ENCODE data around the gene IL12RB1. TPM values are rescaled to one million over a fixed set of nuclear protein-coding genes. Genes with fewer than 3 reads are reported as not detected.
A peak's percentile ranks its signal among the peaks of the same experiment; 100 is the strongest.
"Not testable (repeated sequence)": the region's sequence is repeated elsewhere in the genome, so short reads cannot be mapped to it uniquely, and the experiment has no call there.

The IL12RB1 gene
- total and polyA plus RNA-seq, 3 experiments from 2014 or later = 18.9 to 43.2 (median 19.6) TPM

GRCh38 chr19:18096258-18096657 lies 9.5 kb upstream of the IL12RB1 start:
- POLR2A ChIA-PET = interaction anchor here (0.6 kb wide), 1 partner anchor 89 kb away, joined by 3 read pairs; no protein-coding TSS in a partner anchor
- CTCF ChIA-PET = no interaction called here

GRCh38 chr19:18093439-18094161 lies 6.9 kb upstream of the IL12RB1 start:
- Mint-ChIP-seq H3K4me1 (peaks cover 45 to 56% (median 47%) of the 10 kb centered on the region in 3 donors), H3K27ac (peak overlapping the region in 5 of 8 donors; percentile 19 to 88 (median 83)), H3K9me3 (no peaks in the 10 kb centered on the region), H3K4me3 (no peak overlapping the region), H3K36me3 (no peaks in the 10 kb centered on the region), H3K27me3 (peaks cover 0 to 3% of the 10 kb centered on the region in 2 donors)
- Histone ChIP-seq H3K4me3 (ENCODE audit: low read length) (no peak overlapping the region), H3K9me3 (ENCODE audit: low read length) (no peaks in the 10 kb centered on the region), H3K36me3 (ENCODE audit: insufficient read depth, low read length) (no peaks in the 10 kb centered on the region), H3K4me1 (ENCODE audit: insufficient read depth, low read length) (peaks cover 62% of the 10 kb centered on the region), H3K27ac (ENCODE audit: low read depth, low read length) (no peak overlapping the region), H3K27me3 (ENCODE audit: insufficient read depth, low read length, poor library complexity, severe bottlenecking) (no peaks in the 10 kb centered on the region)
- no peak for DNase-seq
- ChIA-PET CTCF (interaction anchor here (2.3 kb wide), 1 partner anchor 17 kb away, joined by 8 read pairs; no protein-coding TSS in a partner anchor), POLR2A (no interaction called here)

More at GRCh38 chr19:18096258-18096657, 9.5 kb upstream of the IL12RB1 start:
- Histone ChIP-seq H3K36me3 (ENCODE audit: insufficient read depth, low read length) (no peaks in the 10 kb centered on the region), H3K27me3 (ENCODE audit: insufficient read depth, low read length, poor library complexity, severe bottlenecking) (no peaks in the 10 kb centered on the region), H3K4me3 (ENCODE audit: low read length) (no peak overlapping the region), H3K4me1 (ENCODE audit: insufficient read depth, low read length) (peaks cover 47% of the 10 kb centered on the region), H3K27ac (ENCODE audit: low read depth, low read length) (no peak overlapping the region), H3K9me3 (ENCODE audit: low read length) (no peaks in the 10 kb centered on the region)
- no peak for DNase-seq
- Mint-ChIP-seq H3K4me3 (peak overlapping the region in 2 of 7 donors; percentile 32 to 40), H3K9me3 (no peaks in the 10 kb centered on the region), H3K27me3 (no peaks in the 10 kb centered on the region), H3K36me3 (peaks cover 0 to 2% (median 0%) of the 10 kb centered on the region in 3 donors), H3K4me1 (peaks cover 30 to 43% (median 33%) of the 10 kb centered on the region in 3 donors), H3K27ac (peak overlapping the region in 4 of 8 donors; percentile 7 to 82 (median 66))

- Mint-ChIP-seq H3K36me3 (peaks cover 0 to 7% (median 0%) of the 10 kb centered on the region in 3 donors), H3K27me3 (peaks cover 0 to 3% of the 10 kb centered on the region in 2 donors)
- H3K4me1 ChIP-seq (ENCODE audit: insufficient read depth, low read length) = peaks cover 62% of the 10 kb centered on the region
These were observed 4.5 kb upstream of the IL12RB1 start for GRCh38 chr19:18091217-18091608.

DNA sequence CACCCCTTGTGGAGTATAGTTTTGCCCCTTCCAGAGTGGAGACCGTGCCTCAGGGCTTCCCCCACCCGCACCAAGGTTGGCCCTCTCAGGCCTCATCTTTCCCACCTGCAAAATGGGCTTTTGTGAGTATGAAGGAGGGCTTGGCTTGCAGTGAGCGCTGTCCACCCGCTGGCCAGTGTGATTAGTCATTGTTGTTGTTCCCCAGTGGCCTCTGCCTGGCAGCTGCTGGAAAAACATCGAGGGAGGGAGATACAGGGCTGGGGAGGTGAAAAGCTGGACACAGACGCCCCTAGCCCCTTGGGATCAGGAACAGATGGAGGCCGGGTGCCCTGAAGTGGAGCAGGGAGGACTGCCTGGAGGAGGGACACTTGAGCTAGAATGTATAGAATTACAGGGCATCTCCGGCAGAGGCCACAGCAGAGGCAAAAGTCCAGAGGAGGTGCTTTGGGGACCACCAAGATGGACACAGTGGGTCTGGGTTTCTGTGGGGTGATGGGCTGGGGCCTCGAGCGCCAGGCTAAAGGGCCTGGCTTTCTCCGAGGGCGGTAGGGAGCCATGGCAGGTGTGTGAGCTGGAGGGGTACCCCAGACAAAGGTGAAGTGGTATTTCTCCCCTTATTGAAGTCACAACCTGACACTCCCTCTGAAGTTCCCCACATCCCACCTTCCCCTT lies 3.9 kb upstream of the IL12RB1 start:
- Mint-ChIP-seq H3K27me3 (peaks cover 0 to 3% of the 10 kb centered on the region in 2 donors), H3K4me3 (peak overlapping the region; percentile 25 to 78 (median 67)), H3K9me3 (no peaks in the 10 kb centered on the region), H3K4me1 (peaks cover 49 to 67% (median 57%) of the 10 kb centered on the region in 3 donors), H3K27ac (peak overlapping the region; percentile 96 to 100 (median 98)), H3K36me3 (peaks cover 0 to 7% (median 0%) of the 10 kb centered on the region in 3 donors)
- Histone ChIP-seq H3K4me3 (ENCODE audit: low read length) (peak overlapping the region; percentile 41), H3K27ac (ENCODE audit: low read depth, low read length) (peak overlapping the region; percentile 75), H3K9me3 (ENCODE audit: low read length) (no peaks in the 10 kb centered on the region), H3K4me1 (ENCODE audit: insufficient read depth, low read length) (peaks cover 65% of the 10 kb centered on the region), H3K36me3 (ENCODE audit: insufficient read depth, low read length) (no peaks in the 10 kb centered on the region), H3K27me3 (ENCODE audit: insufficient read depth, low read length, poor library complexity, severe bottlenecking) (no peaks in the 10 kb centered on the region)
- CTCF ChIA-PET = interaction anchor here (0.7 to 3.9 kb wide), 16 partner anchors 10 to 189 kb away, joined by 3 to 19 read pairs (median 4); partner anchors contain the start of gene ARRDC2
- POLR2A ChIA-PET = interaction anchor here (0.5 to 2.1 kb wide), 12 partner anchors 9 to 191 kb away, joined by 3 to 18 read pairs (median 4); partner anchors contain the start of genes JUND and PIK3R2
- no peak for DNase-seq

More at GRCh38 chr19:18091217-18091608, 4.5 kb upstream of the IL12RB1 start:
- peak overlapping the region; percentile 25 to 86 (median 74) for H3K4me3 Mint-ChIP-seq
- no peaks in the 10 kb centered on the region for H3K9me3 ChIP-seq (ENCODE audit: low read length)
- H3K27ac Mint-ChIP-seq = peak overlapping the region; percentile 96 to 100 (median 98)
- no peaks in the 10 kb centered on the region for H3K36me3 ChIP-seq (ENCODE audit: insufficient read depth, low read length)
- no peaks in the 10 kb centered on the region for H3K27me3 ChIP-seq (ENCODE audit: insufficient read depth, low read length, poor library complexity, severe bottlenecking)
- ChIA-PET POLR2A (interaction anchor here (0.5 to 2.1 kb wide), 13 partner anchors 9 to 1897 kb away, joined by 3 to 18 read pairs (median 4); partner anchors contain the start of genes JUND and PIK3R2), CTCF (interaction anchor here (0.7 to 3.9 kb wide), 17 partner anchors 10 to 189 kb away, joined by 3 to 19 read pairs (median 4); partner anchors contain the start of gene ARRDC2)
- peak overlapping the region; percentile 41 for H3K4me3 ChIP-seq (ENCODE audit: low read length)
- H3K27ac ChIP-seq (ENCODE audit: low read depth, low read length) = peak overlapping the region; percentile 75
- H3K9me3 Mint-ChIP-seq = no peaks in the 10 kb centered on the region
- DNase-seq = peak; percentile 76 to 89 (median 83)
- peaks cover 49 to 63% (median 57%) of the 10 kb centered on the region in 3 donors for H3K4me1 Mint-ChIP-seq

GRCh38 chr19:18089726-18090125 lies 3.0 kb upstream of the IL12RB1 start:
- Mint-ChIP-seq H3K4me1 (peaks cover 51 to 72% (median 66%) of the 10 kb centered on the region in 3 donors), H3K36me3 (peaks cover 0 to 7% (median 0%) of the 10 kb centered on the region in 3 donors), H3K9me3 (no peaks in the 10 kb centered on the region), H3K4me3 (peak overlapping the region in 5 of 7 donors; percentile 62 to 78 (median 66)), H3K27ac (peak overlapping the region; percentile 96 to 100 (median 98)), H3K27me3 (peaks cover 0 to 3% of the 10 kb centered on the region in 2 donors)
- POLR2A ChIA-PET = interaction anchor here (1.5 kb wide), 1 partner anchor 29 kb away, joined by 7 read pairs; no protein-coding TSS in a partner anchor
- Histone ChIP-seq H3K9me3 (ENCODE audit: low read length) (no peaks in the 10 kb centered on the region), H3K4me3 (ENCODE audit: low read length) (no peak overlapping the region), H3K27me3 (ENCODE audit: insufficient read depth, low read length, poor library complexity, severe bottlenecking) (no peaks in the 10 kb centered on the region), H3K4me1 (ENCODE audit: insufficient read depth, low read length) (peaks cover 74% of the 10 kb centered on the region), H3K27ac (ENCODE audit: low read depth, low read length) (peak overlapping the region; percentile 31), H3K36me3 (ENCODE audit: insufficient read depth, low read length) (no peaks in the 10 kb centered on the region)
- no peak for DNase-seq
- CTCF ChIA-PET = interaction anchor here (1.1 to 3.9 kb wide), 3 partner anchors 18 to 31 kb away, joined by 3 to 15 read pairs (median 4); no protein-coding TSS in a partner anchor

DNA sequence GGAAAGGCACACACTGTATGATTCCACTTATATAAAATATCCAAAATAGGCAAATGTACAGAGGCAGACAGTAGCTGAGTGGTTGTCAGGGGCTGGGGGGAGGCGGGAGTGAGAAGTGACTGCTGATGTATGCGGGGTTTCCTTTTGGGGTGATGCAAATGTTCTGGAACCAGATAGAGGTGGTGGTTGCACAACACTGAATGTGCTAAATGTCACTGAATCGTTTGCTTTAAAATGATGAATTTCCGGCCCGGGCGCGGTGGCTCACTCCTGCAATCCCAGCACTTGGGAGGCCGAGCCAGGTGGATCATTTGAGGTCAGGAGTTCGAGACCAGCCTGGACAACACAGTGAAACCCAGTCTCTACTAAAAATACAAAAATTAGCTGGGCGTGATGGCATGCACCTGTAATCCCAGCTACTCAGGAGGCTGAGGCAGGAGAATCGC lies 2.4 kb upstream of the IL12RB1 start:
- H3K9me3 Mint-ChIP-seq; H3K27me3 ChIP-seq (ENCODE audit: insufficient read depth, low read length, poor library complexity, severe bottlenecking); H3K36me3 ChIP-seq (ENCODE audit: insufficient read depth, low read length); H3K9me3 ChIP-seq (ENCODE audit: low read length); H3K27me3 Mint-ChIP-seq; H3K4me3 ChIP-seq (ENCODE audit: low read length): not testable (repeated sequence)
- peaks cover 58 to 78% (median 72%) of the 10 kb centered on the region in 3 donors for H3K4me1 Mint-ChIP-seq
- H3K36me3 Mint-ChIP-seq = peaks cover 0 to 10% (median 3%) of the 10 kb centered on the region in 3 donors
- peak; percentile 63 to 81 (median 71) for DNase-seq
- Histone ChIP-seq H3K4me1 (ENCODE audit: insufficient read depth, low read length) (peaks cover 80% of the 10 kb centered on the region), H3K27ac (ENCODE audit: low read depth, low read length) (peak overlapping the region; percentile 51)
- ChIA-PET CTCF (interaction anchor here (1.0 to 3.9 kb wide), 4 partner anchors 19 to 103 kb away, joined by 3 to 15 read pairs (median 4); partner anchors contain the start of gene MPV17L2), POLR2A (interaction anchor here (0.7 kb wide), 4 partner anchors 19 to 208 kb away, joined by 3 to 6 read pairs (median 6); no protein-coding TSS in a partner anchor)
- peak overlapping the region; percentile 96 to 100 (median 98) for H3K27ac Mint-ChIP-seq
- peak overlapping the region; percentile 62 to 91 (median 66) for H3K4me3 Mint-ChIP-seq

DNA sequence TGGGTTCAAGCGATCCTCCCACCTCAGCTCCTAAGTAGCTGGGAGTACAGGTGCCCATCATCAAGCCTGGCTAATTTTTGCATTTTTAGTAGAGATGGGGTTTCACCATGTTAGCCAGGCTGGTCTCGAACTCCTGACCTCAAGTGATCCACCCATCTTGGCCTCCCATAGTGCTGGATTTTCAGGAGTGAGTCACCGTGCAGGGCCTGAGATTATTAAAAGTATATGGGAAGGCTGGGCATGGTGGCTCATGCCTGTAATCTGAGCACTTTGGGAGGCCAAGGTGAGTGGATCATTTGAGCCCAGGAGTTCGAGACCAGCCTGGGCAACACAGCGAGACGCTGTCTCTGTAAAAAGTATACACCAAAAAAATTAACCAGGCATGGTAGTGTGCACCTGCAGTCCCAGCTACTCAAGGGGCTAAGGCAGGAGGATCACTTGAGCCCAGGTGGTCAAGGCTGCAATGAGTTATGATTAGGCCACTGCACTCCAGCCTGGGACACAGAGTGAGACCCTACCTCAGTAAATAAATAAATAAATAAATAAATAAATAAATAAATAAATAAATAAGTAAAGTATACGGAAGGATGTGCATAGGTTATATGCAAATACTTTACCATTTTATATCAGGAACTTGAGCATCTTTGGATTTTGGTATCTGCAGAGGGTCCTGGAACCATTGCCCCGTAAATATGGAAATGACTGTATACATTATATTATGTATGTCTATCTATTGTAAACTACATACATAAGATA lies 854 bp downstream of the IL12RB1 start:
- Mint-ChIP-seq H3K36me3 (peaks cover 0 to 35% (median 13%) of the 10 kb centered on the region in 3 donors), H3K27me3 (peaks cover 0 to 4% of the 10 kb centered on the region in 2 donors), H3K27ac (peak overlapping the region in 7 of 8 donors; percentile 96 to 100 (median 98)), H3K4me1 (peaks cover 60 to 68% (median 68%) of the 10 kb centered on the region in 3 donors), H3K9me3 (no peaks in the 10 kb centered on the region), H3K4me3 (peak overlapping the region; percentile 91 to 99 (median 98))
- peaks cover 61% of the 10 kb centered on the region for H3K4me1 ChIP-seq (ENCODE audit: insufficient read depth, low read length)
- peak overlapping the region; percentile 76 for H3K27ac ChIP-seq (ENCODE audit: low read depth, low read length)
- no peak for DNase-seq
- no peaks in the 10 kb centered on the region for H3K9me3 ChIP-seq (ENCODE audit: low read length)
- H3K4me3 ChIP-seq (ENCODE audit: low read length) = peak overlapping the region; percentile 85
- CTCF ChIA-PET = interaction anchor here (1.2 to 2.0 kb wide), 2 partner anchors 22 to 27 kb away, joined by 4 to 10 read pairs; no protein-coding TSS in a partner anchor
- no peaks in the 10 kb centered on the region for H3K27me3 ChIP-seq (ENCODE audit: insufficient read depth, low read length, poor library complexity, severe bottlenecking)
- POLR2A ChIA-PET = interaction anchor here (0.6 to 2.0 kb wide), 5 partner anchors 12 to 183 kb away, joined by 3 to 6 read pairs (median 6); partner anchors contain the start of gene MAST3
- peaks cover 8% of the 10 kb centered on the region for H3K36me3 ChIP-seq (ENCODE audit: insufficient read depth, low read length)

Measured in CD8-positive, alpha-beta memory T cell (primary cell).